GM23338 (cell line): ENCODE results near the gene DHX38.

Experiments used
- CREB1 ChIP-seq: fragments of 250-450 bp; sonication (Bioruptor Pico); IDR thresholded peaks from 2 replicates; pipeline ENCODE4 v1.5.0; 2020; ENCODE audit warnings: low read depth, mild to moderate bottlenecking, moderate library complexity
- EZH2 ChIP-seq: fragments of 200-600 bp; sonication (generic); IDR thresholded peaks from one replicate; pipeline ENCODE4 v1.8.0; 2017; ENCODE audit warnings: antibody characterized with exemption, mild to moderate bottlenecking, low read depth; ENCODE audit not compliant: unreplicated experiment
- POLR2AphosphoS5 ChIP-seq: IDR thresholded peaks from 2 replicates; pipeline ENCODE4 v1.6.1; 2016; ENCODE audit warnings: antibody characterized with exemption, low read depth
- TF ChIP-seq, protein P1 (sequence below), 2 experiments: fragments of 200-600 bp in 1 of 2; sonication (generic) in 1 of 2; conservative IDR thresholded peaks; 2 replicates each; pipeline versions ENCODE4 v1.5.1 to v1.6.1; 2016 to 2017; ENCODE audit warnings: antibody characterized with exemption in 2 of 2, low read depth in 2 of 2, mild to moderate bottlenecking in 2 of 2, moderate library complexity in 1 of 2
- TF ChIP-seq, protein P2 (sequence below): IDR thresholded peaks from one replicate; pipeline ENCODE4 v1.6.1; 2018; ENCODE audit warnings: antibody characterized with exemption; ENCODE audit not compliant: unreplicated experiment
- TF ChIP-seq, protein P3 (sequence below): IDR thresholded peaks from 2 replicates; pipeline ENCODE4 v1.6.1; 2016; ENCODE audit warnings: antibody characterized with exemption

DNA sequence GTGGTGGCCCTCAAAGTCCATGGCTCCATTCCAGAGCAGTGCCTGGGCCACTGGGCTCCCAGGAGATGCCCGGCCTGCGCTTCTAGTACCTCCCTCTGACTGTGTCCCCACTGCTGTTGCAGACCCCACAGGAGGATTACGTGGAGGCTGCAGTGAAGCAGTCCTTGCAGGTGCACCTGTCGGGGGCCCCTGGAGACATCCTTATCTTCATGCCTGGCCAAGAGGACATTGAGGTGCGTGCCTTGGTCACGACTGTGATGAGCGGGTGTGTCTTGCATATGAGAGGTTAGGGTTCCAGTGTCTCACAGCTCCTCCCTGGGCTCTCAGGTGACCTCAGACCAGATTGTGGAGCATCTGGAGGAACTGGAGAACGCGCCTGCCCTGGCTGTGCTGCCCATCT is 11.3 kb downstream of the DHX38 start:
- TF ChIP-seq, protein P1, sequence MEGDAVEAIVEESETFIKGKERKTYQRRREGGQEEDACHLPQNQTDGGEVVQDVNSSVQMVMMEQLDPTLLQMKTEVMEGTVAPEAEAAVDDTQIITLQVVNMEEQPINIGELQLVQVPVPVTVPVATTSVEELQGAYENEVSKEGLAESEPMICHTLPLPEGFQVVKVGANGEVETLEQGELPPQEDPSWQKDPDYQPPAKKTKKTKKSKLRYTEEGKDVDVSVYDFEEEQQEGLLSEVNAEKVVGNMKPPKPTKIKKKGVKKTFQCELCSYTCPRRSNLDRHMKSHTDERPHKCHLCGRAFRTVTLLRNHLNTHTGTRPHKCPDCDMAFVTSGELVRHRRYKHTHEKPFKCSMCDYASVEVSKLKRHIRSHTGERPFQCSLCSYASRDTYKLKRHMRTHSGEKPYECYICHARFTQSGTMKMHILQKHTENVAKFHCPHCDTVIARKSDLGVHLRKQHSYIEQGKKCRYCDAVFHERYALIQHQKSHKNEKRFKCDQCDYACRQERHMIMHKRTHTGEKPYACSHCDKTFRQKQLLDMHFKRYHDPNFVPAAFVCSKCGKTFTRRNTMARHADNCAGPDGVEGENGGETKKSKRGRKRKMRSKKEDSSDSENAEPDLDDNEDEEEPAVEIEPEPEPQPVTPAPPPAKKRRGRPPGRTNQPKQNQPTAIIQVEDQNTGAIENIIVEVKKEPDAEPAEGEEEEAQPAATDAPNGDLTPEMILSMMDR (conservative IDR thresholded peaks at IDR 0.05; ENCODE audit: low read depth in 2 of 2), result no peak
- TF ChIP-seq CREB1 (no peak), EZH2 (no peak), POLR2AphosphoS5 (no peak)
- TF ChIP-seq, protein P2, sequence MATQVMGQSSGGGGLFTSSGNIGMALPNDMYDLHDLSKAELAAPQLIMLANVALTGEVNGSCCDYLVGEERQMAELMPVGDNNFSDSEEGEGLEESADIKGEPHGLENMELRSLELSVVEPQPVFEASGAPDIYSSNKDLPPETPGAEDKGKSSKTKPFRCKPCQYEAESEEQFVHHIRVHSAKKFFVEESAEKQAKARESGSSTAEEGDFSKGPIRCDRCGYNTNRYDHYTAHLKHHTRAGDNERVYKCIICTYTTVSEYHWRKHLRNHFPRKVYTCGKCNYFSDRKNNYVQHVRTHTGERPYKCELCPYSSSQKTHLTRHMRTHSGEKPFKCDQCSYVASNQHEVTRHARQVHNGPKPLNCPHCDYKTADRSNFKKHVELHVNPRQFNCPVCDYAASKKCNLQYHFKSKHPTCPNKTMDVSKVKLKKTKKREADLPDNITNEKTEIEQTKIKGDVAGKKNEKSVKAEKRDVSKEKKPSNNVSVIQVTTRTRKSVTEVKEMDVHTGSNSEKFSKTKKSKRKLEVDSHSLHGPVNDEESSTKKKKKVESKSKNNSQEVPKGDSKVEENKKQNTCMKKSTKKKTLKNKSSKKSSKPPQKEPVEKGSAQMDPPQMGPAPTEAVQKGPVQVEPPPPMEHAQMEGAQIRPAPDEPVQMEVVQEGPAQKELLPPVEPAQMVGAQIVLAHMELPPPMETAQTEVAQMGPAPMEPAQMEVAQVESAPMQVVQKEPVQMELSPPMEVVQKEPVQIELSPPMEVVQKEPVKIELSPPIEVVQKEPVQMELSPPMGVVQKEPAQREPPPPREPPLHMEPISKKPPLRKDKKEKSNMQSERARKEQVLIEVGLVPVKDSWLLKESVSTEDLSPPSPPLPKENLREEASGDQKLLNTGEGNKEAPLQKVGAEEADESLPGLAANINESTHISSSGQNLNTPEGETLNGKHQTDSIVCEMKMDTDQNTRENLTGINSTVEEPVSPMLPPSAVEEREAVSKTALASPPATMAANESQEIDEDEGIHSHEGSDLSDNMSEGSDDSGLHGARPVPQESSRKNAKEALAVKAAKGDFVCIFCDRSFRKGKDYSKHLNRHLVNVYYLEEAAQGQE, result no peak
- TF ChIP-seq, protein P3, sequence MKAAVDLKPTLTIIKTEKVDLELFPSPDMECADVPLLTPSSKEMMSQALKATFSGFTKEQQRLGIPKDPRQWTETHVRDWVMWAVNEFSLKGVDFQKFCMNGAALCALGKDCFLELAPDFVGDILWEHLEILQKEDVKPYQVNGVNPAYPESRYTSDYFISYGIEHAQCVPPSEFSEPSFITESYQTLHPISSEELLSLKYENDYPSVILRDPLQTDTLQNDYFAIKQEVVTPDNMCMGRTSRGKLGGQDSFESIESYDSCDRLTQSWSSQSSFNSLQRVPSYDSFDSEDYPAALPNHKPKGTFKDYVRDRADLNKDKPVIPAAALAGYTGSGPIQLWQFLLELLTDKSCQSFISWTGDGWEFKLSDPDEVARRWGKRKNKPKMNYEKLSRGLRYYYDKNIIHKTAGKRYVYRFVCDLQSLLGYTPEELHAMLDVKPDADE, result no peak
